Erythroblast (primary cell): ENCODE data around the gene OSBP.

Experiments
- GATA1 ChIP-seq: IDR thresholded peaks from 2 replicates; pipeline ENCODE4 v1.6.1; 2011; ENCODE audit warnings: low read depth, mild to moderate bottlenecking, control low read depth, low read length, moderate library complexity
- POLR2A ChIP-seq: IDR thresholded peaks from 2 replicates; pipeline ENCODE4 v1.6.1; 2011; ENCODE audit warnings: mild to moderate bottlenecking, low read length

DNA sequence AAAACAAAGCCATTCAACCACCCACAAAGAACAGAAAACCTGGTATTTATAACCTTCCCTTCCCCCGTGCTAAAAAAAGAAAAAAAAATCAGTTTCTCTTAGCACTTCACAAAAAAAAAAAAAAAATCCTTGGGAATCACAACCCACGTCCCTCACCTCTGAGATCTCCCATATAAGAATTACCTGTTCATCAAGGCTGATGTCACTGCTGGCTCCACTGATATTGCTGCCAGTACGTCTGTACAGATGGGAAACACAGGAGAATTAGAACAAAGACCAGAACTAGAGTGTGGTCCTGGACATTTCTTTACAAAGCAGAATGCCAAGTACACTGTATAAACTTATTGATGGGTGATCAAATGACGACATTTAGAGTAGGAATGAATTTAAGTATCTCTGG, 14.9 kb downstream of the OSBP start:
- TF ChIP-seq POLR2A: no peak
- TF ChIP-seq GATA1: no peak
